Tongue (tissue), 2 donors: ENCODE measurements around the gene DSE. TPM values are rescaled to one million over a fixed set of nuclear protein-coding genes. Genes with fewer than 3 reads are reported as not detected.

Experiments
- DNase-seq: peaks from one replicate; pipeline ENCODE4 v3.0.0-alpha.2; 2015
- total RNA-seq: library from RNA; depleted of rRNA; stranded (reverse); fragments of >200 nt; gene quantifications from one replicate; pipeline ENCODE4 v1.2.3, GENCODE V29; 2014

Gene DSE
- total RNA-seq, 1 donor from 2014 or later: 47.4 TPM

DNA sequence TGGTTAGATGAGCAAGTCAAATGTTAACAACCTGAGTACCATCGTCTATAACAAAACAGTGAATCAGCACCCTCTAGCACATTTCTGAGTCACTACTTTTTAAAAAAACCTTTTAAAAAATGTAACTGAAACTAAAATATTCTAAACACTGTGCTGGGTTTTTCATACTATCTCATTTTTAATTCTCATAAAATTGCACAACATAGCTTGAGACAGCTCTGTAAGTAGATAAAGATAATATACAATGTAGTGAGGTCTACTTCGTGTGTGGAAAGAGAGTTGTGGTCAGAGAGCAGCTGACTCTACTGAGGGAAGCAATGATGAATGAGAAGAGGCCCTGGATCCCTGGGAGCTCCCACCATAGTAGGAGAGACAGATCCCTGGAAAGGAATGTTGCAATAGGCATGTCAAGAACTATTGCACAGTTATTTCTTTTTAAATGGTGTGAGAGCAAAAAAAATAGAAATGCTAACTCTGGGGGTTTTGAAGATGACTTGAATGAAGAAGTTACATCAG, 76.8 kb downstream of the DSE start:
- no peak for DNase-seq

DNA sequence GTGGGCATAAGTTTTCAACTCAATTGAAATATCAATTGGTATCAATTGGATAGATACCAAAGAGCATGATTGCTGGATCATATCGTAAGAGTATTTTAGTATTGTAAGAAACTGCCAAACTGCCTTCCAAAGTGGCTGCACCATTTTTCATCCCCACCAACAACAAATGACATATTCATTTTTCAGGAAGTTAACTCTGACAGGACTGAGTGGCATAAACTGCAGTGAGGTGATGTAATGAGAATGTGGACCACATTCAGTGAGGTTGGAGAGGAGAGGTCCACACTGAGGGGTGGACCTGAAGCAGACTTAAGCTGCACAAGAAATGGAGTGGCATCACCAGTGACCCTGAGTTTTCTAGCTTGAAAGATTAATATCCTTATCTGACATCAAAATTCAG, 78.8 kb downstream of the DSE start:
- DNase-seq: no peak

DNA sequence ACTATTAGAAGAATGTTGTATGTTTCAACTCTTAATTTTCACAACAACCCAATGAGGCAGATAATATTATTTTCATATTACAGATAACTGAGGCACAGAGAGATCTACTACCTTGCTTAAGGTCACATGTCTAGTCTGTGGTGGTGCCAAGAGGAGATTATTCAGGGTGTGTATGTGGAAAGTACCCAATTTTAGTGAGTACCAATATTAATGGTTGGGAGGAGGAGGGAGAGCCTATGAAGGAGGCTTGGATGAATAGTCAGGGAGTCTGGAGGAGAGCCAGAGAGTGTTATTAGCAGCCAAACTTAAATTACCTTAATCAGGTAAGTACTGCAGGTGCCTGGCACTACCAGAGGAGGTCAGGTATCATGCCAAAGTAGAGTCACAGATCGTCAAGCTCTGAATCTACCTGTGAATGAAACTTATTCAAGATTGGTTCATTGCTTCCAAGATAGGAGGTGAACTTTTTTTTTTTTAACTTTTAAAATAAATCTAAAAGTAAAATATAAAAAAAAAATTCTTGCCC, 79.5 kb downstream of the DSE start:
- no peak for DNase-seq

GRCh38 chr6:116450769-116451740, 80.3 kb downstream of the DSE start:
- no peak for DNase-seq

DNA sequence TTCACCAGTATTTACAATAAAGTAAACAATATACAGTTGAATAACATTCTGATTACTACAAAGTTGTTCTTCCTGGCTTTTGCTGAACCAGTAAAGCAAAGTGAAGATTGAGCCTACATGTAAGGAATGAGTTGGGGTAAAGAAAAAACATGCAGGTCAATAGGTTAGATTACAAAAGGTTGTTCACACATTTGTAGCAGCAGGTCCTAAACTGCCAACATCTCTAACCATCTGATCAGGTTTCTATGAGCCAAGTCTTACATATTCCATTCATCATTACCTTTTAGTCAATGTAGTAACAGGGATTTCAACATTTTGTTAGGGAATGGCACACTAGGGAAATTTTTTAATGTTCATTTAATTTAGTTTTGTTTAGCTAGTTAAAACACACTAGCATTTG, 81.2 kb downstream of the DSE start:
- DNase-seq: no peak

- DNase-seq: no peak
Measured at GRCh38 chr6:116452531-116452930, 81.8 kb downstream of the DSE start.

DNA sequence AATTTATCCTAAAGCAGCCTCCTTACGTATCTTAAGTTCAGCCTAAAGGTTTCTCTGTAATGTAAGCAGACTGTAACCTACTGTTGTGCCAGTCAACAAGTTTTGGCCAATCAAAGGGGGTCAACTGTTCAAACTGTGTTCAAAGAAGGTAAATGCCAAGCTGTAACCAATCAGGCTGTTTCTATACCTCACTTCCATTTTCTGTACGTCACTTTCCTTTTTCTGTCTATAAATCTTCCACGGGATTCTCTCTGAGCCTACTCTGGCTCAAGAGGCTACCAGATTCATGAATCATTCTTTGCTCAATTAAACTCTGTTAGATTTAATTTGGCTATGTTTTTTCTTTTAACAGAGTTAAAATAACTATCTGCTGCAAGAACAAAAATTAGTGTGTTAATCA, 85.4 kb downstream of the DSE start:
- DNase-seq: no peak

DNA sequence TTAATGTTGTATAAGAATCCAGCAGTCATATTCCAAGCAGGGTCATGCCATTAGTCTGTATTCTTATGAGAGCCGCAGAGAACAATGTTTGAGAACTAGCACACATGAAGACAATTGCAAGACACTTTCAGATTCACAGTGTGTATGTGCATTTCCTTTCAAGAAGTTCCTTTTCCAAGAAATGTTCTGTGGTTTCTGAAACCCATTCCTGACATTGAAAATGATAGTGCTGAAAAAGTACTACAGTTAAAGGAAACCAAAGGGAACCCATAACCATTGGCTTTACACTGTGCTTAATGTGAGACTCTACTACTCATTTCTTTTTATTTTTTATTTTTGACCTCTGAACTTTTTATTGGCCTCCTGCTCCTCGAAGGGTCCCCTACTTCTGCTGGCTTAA, 86.2 kb downstream of the DSE start:
- no peak for DNase-seq

DNA sequence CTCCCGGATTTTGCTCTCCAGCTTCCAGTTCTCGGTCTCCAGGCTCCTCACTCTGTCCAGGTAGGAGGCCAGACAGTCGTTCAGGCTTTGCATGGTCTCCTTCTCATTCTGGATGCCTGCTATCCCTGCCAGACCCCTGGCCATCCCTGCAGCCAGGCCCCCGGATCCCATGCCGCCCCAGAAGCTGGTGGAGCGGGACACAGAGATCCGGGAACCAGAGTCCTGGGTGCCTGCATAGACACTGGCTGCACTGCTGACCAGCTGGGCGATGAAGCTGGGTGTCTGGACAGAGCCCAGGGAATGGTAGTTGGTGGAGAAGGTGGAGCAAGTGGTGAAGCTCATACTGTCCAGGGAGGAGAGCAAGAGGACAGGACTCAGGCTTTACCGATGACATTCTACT, 87.5 kb downstream of the DSE start:
- no peak for DNase-seq

- no peak for DNase-seq
Measured at GRCh38 chr6:116459927-116460326, 89.2 kb downstream of the DSE start.

- no peak for DNase-seq
Measured at GRCh38 chr6:116461331-116461931, 90.7 kb downstream of the DSE start, which contains the start of gene CALHM6. CALHM6 (plus strand) TSS chr6:116461375; CDS start chr6:116461930, 555 bp downstream.

- DNase-seq: peak; percentile 70
Measured at GRCh38 chr6:116461932-116462885, 91.5 kb downstream of the DSE start.

DNA sequence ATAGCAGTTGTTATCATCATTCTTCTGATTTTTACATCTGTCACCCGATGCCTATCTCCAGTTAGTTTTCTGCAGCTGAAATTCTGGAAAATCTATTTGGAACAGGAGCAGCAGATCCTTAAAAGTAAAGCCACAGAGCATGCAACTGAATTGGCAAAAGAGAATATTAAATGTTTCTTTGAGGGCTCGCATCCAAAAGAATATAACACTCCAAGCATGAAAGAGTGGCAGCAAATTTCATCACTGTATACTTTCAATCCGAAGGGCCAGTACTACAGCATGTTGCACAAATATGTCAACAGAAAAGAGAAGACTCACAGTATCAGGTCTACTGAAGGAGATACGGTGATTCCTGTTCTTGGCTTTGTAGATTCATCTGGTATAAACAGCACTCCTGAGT, 92.6 kb downstream of the DSE start:
- DNase-seq: no peak

GRCh38 chr6:116465246-116465645, 94.5 kb downstream of the DSE start:
- no peak for DNase-seq

DNA sequence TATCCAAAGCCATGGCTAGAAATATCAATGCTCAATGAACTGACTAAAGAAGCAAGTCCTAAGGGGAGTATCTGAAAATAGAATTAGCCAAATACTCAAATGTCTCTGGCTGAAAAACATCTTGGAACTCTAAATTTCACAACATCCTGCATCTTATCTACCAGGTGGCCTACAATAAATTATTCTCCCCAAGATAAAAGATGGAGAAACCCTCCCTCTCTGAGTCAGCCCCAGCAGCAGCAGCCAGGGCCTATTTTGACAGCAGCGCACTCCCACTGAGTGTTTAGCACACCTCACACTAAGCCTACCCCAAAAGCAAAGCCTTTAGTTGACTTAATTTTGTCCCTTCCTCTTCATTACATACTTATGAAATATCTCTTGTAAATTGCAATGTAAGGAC, 96.3 kb downstream of the DSE start:
- DNase-seq: no peak

GRCh38 chr6:116467514-116467913, 96.8 kb downstream of the DSE start:
- no peak for DNase-seq

DNA sequence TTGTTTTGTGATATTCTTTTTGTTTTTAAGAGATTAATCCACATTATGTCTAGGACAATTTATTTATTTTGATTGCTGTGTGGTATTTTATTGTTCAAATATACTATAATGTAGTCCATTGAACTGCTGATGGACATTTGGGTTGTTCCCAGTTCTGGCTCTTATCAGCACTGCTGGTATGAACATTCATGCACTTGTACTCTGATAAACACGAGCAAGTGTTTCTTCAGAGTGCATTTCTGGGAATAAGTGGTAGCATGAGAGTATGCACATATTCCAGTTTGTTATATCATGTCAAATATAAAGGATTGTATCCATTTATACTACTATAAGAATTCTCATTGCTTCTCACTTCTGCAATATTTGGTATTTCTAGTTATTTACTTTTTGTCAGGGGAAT, 97.5 kb downstream of the DSE start:
- no peak for DNase-seq

- no peak for DNase-seq
Measured at GRCh38 chr6:116471531-116471930, 100.8 kb downstream of the DSE start.

DNA sequence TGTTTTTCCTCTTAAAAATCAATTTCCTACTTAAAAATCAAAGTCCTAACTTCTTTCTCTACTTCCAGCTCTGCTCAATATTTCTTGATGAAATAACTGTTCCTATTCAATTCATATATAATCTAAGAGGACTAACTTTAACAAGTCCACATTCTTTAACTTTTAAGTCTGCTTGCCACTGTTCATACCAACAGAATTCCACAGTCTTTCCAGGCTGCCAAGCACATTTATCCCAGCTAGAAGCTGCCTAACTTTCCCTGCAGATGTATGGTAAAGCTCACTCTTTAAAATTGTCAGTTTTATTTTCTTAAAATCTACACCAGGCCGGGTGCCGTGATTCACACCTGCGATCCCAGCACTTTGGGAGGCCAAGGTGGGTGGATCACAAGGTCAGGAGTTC, 102.0 kb downstream of the DSE start:
- DNase-seq: no peak

DNA sequence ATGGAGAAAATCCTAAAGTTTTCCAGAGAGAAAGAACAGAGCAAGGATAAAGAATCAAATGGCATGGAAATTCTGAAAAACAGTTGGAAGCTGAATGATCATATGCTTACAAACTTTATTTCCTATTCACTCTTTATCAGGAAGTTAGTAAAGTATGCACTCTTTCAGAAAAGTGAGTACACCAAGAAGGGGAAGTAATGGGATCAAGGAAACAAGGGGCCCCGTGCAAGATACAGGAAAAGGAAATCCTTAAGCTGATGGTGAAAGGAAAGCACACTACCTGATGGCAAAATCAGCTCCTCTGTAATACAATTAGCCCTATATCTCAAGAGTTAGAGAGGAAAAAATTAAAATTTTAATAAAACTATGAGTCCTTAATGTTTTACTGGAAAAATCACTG, 104.4 kb downstream of the DSE start:
- no peak for DNase-seq

DNA sequence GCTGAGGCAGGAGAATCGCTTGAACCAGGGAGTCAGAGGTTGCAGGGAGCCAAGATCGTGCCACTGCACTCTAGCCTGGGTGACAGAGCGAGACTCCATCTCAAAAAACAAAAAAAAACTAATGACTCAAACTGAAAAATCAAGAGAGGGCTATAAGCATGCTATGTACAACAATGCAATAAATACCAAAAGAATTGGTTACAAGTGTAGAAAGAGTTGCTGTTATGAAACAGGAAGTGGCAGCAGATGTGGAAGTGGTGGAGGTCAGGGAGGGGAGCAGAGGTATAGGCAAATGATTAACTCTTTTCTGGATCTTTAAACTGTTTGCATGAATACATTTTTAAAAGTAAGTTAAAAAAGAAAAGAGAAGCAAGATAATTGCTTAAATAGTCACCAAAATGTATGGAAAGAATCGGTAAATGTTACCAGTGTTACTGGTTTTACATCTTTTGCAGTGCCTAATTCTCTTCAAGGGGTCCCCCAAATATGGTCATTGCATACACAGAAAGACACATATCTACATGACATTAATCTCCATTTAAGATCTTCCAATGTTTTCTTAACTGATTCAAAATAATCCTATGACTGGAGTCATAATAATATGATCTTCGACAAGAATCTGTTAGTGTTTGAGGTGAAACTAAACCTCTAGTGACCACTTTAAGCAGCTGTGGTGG, 105.4 kb downstream of the DSE start:
- no peak for DNase-seq
